SK-N-SH treated with all-trans-retinoic acid at 6 μM for 48 hours (cell line): ENCODE measurements around the gene RBM33.

ENCODE experiments used
- ATAC-seq: fragments of 200-7000 bp; cut with Tn5 transposase; 3 replicates; pipeline ENCODE4 v1.9.1; 2020; ENCODE audit warnings: mild to moderate bottlenecking, moderate library complexity
- ARNTL ChIP-seq: fragments of 450-650 bp; formaldehyde crosslinking; IDR thresholded peaks from 2 replicates; pipeline ENCODE4 v1.5.0; 2020; ENCODE audit warnings: low read depth, mild to moderate bottlenecking, moderate library complexity, borderline replicate concordance
- BACH2 ChIP-seq: fragments of 250-450 bp; sonication (Bioruptor Pico); IDR thresholded peaks from 2 replicates; pipeline ENCODE4 v1.9.0; 2021; ENCODE audit warnings: mild to moderate bottlenecking, borderline replicate concordance
- ESRRG ChIP-seq: fragments of 250-450 bp; sonication (Bioruptor Pico); IDR thresholded peaks from 2 replicates; pipeline ENCODE4 v1.6.1; 2021; ENCODE audit warnings: mild to moderate bottlenecking
- GLIS3 ChIP-seq: fragments of 250-450 bp; sonication (Bioruptor Pico); IDR thresholded peaks from 2 replicates; pipeline ENCODE4 v1.5.0; 2020; ENCODE audit warnings: mild to moderate bottlenecking, moderate library complexity
- ISL1 ChIP-seq: fragments of 250-450 bp; sonication (Bioruptor Pico); IDR thresholded peaks from 2 replicates; pipeline ENCODE4 v2.1.2; 2022; ENCODE audit warnings: mild to moderate bottlenecking, moderate library complexity
- OSR1 ChIP-seq: fragments of 250-450 bp; sonication (Bioruptor Pico); IDR thresholded peaks from 2 replicates; pipeline ENCODE4 v1.8.0; 2022; ENCODE audit warnings: moderate library complexity, mild to moderate bottlenecking, inconsistent platforms
- PPARA ChIP-seq: fragments of 250-450 bp; sonication (Bioruptor Pico); IDR thresholded peaks from 2 replicates; pipeline ENCODE4 v1.5.0; 2020; ENCODE audit warnings: mild to moderate bottlenecking, borderline replicate concordance
- RARB ChIP-seq: fragments of 250-450 bp; sonication (Bioruptor Pico); IDR thresholded peaks from 2 replicates; pipeline ENCODE4 v1.8.0; 2021; ENCODE audit warnings: mild to moderate bottlenecking, moderate library complexity
- SNAI2 ChIP-seq: fragments of 250-450 bp; sonication (Bioruptor Pico); IDR thresholded peaks from 2 replicates; pipeline ENCODE4 v1.5.0; 2020; ENCODE audit warnings: mild to moderate bottlenecking, moderate library complexity
- TCF4 ChIP-seq: fragments of 250-450 bp; sonication (Bioruptor Pico); IDR thresholded peaks from 2 replicates; pipeline ENCODE4 v1.8.0; 2021; ENCODE audit warnings: mild to moderate bottlenecking, moderate library complexity, borderline replicate concordance
- TOX ChIP-seq: fragments of 250-450 bp; sonication (Bioruptor Pico); IDR thresholded peaks from 2 replicates; pipeline ENCODE4 v1.8.0; 2021; ENCODE audit warnings: mild to moderate bottlenecking, moderate library complexity, borderline replicate concordance
- ZC3H10 ChIP-seq: fragments of 250-450 bp; sonication (Bioruptor Pico); IDR thresholded peaks from 2 replicates; pipeline ENCODE4 v1.5.1; 2021; ENCODE audit warnings: mild to moderate bottlenecking, moderate library complexity
- ZFP3 ChIP-seq: fragments of 250-450 bp; sonication (Bioruptor Pico); IDR thresholded peaks from 2 replicates; pipeline ENCODE4 v1.5.0; 2020; ENCODE audit warnings: mild to moderate bottlenecking, moderate library complexity
- ZFP30 ChIP-seq: fragments of 450-650 bp; formaldehyde crosslinking; IDR thresholded peaks from 2 replicates; pipeline ENCODE4 v1.5.0; 2022; ENCODE audit warnings: mild to moderate bottlenecking, moderate library complexity
- ZNF565 ChIP-seq: fragments of 450-650 bp; formaldehyde crosslinking; conservative IDR thresholded peaks from 2 replicates; pipeline ENCODE4 v1.5.0; 2020; ENCODE audit warnings: low read depth, mild to moderate bottlenecking, moderate library complexity
- ZNF70 ChIP-seq: fragments of 450-650 bp; formaldehyde crosslinking; IDR thresholded peaks from 2 replicates; pipeline ENCODE4 v1.5.0; 2020; ENCODE audit warnings: mild to moderate bottlenecking, moderate library complexity
- ZNF8 ChIP-seq: fragments of 450-650 bp; formaldehyde crosslinking; IDR thresholded peaks from 2 replicates; pipeline ENCODE4 v1.5.0; 2020; ENCODE audit warnings: mild to moderate bottlenecking, moderate library complexity
- TF ChIP-seq, protein P1 (sequence below): fragments of 250-450 bp; sonication (Bioruptor Pico); IDR thresholded peaks from 2 replicates; pipeline ENCODE4 v1.5.0; 2020; ENCODE audit warnings: mild to moderate bottlenecking, moderate library complexity
- TF ChIP-seq, protein P2 (sequence below): fragments of 250-450 bp; sonication (Bioruptor Pico); IDR thresholded peaks from 2 replicates; pipeline ENCODE4 v1.8.0; 2021; ENCODE audit warnings: low read depth, mild to moderate bottlenecking, moderate library complexity, borderline replicate concordance
- TF ChIP-seq, protein P3 (sequence below): fragments of 250-450 bp; sonication (Bioruptor Pico); IDR thresholded peaks from 2 replicates; pipeline ENCODE4 v1.8.0; 2020; ENCODE audit warnings: mild to moderate bottlenecking, moderate library complexity, borderline replicate concordance
- TF ChIP-seq, protein P4 (sequence below): fragments of 250-450 bp; sonication (Bioruptor Pico); IDR thresholded peaks from 2 replicates; pipeline ENCODE4 v1.5.1; 2021; ENCODE audit warnings: mild to moderate bottlenecking, moderate library complexity
- TF ChIP-seq, protein P5 (sequence below): fragments of 250-450 bp; sonication (Bioruptor Pico); IDR thresholded peaks from 2 replicates; pipeline ENCODE4 v1.5.1; 2020; ENCODE audit warnings: low read depth, mild to moderate bottlenecking, moderate library complexity

RBM33 gene

DNA sequence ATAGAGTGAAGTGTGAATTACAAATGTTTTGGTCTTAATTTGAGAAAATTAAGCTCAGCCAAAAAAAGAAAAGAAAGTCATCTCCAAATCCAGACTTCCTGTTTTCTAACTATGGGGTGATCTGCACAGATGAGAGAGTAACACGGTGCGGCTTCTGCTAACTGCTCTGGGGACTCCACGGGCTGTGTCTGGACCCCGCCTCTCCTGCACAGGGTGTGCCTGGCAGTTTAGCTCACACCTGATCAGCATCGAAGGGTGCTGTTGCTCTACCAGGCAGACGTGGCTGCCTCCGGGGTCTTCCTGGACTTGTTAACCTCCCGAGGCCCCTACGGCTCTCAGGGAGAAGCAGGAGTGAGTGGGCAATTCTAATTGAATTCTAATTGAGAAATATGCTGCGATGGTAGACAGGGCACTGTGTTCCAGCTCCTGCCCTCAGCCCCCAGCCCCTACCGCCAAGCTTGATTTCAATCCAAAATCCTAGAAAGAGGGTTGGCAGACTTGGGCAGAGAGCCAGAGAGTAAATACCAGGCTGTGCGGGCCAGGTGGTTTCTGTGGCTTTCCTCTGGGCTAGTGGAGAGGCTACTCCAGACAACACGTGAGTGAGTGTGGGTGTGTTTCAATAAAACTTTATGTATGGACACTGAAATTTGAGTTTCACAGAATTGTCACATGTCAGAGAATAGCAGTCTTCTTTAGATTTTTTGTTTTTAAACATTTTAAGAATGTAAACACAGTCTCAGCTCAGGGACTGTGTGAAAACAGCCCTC is 154.4 kb downstream of the RBM33 start:
- ATAC-seq, result no peak
- no peak for TF ChIP-seq PPARA
- no peak for TF ChIP-seq RARB

DNA sequence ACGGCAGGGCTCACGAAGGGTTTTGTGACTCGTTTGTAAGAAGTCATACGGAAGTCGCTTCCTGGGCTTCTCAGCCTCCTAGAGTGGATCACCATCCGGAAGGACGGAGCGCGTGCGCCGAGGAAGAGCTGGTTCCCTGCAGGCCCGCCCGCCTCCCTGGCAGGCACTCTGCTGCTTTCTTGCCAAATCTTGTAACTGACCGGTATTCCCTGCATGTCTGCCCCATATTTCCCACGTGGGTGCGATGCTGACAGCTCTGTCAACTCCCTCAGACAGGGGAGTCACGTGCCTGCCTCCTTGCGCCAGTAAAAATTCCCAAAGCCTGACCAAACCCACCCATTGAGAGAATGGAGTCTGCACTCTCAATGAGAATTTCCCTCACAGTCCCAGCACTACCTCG is 155.1 kb downstream of the RBM33 start:
- TF ChIP-seq GLIS3 (CRISPR knock-in tag), result no peak

DNA sequence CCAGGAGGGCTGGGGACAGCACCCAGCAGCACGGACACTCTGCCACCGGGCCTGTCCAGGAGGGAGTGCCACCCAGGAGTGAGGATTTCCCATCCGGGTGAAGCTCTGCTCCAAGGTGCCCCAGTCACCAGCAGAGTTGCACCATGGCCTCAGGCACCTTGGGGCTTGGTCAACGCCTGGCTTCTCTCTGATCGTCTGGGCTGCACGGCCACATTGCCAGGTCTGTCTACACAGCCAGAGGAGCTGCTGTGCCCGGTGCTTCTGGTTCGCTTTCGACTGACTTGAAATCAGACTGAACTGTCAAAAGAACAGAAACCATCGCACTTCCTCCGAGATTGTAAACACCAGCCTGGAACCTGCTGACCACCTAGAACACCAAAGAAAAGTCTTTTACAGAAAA is 155.8 kb downstream of the RBM33 start:
- no peak for TF ChIP-seq SNAI2 (CRISPR knock-in tag)
- TF ChIP-seq, protein P1, sequence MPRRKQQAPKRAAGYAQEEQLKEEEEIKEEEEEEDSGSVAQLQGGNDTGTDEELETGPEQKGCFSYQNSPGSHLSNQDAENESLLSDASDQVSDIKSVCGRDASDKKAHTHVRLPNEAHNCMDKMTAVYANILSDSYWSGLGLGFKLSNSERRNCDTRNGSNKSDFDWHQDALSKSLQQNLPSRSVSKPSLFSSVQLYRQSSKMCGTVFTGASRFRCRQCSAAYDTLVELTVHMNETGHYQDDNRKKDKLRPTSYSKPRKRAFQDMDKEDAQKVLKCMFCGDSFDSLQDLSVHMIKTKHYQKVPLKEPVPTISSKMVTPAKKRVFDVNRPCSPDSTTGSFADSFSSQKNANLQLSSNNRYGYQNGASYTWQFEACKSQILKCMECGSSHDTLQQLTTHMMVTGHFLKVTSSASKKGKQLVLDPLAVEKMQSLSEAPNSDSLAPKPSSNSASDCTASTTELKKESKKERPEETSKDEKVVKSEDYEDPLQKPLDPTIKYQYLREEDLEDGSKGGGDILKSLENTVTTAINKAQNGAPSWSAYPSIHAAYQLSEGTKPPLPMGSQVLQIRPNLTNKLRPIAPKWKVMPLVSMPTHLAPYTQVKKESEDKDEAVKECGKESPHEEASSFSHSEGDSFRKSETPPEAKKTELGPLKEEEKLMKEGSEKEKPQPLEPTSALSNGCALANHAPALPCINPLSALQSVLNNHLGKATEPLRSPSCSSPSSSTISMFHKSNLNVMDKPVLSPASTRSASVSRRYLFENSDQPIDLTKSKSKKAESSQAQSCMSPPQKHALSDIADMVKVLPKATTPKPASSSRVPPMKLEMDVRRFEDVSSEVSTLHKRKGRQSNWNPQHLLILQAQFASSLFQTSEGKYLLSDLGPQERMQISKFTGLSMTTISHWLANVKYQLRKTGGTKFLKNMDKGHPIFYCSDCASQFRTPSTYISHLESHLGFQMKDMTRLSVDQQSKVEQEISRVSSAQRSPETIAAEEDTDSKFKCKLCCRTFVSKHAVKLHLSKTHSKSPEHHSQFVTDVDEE (CRISPR knock-in tag), result no peak
- TF ChIP-seq, protein P2, sequence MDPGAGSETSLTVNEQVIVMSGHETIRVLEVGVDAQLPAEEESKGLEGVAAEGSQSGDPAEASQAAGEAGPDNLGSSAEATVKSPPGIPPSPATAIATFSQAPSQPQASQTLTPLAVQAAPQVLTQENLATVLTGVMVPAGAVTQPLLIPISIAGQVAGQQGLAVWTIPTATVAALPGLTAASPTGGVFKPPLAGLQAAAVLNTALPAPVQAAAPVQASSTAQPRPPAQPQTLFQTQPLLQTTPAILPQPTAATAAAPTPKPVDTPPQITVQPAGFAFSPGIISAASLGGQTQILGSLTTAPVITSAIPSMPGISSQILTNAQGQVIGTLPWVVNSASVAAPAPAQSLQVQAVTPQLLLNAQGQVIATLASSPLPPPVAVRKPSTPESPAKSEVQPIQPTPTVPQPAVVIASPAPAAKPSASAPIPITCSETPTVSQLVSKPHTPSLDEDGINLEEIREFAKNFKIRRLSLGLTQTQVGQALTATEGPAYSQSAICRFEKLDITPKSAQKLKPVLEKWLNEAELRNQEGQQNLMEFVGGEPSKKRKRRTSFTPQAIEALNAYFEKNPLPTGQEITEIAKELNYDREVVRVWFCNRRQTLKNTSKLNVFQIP, result no peak
- no peak for TF ChIP-seq ZFP30 (CRISPR knock-in tag)
- TF ChIP-seq BACH2 (CRISPR knock-in tag), result no peak
- TF ChIP-seq, protein P3, sequence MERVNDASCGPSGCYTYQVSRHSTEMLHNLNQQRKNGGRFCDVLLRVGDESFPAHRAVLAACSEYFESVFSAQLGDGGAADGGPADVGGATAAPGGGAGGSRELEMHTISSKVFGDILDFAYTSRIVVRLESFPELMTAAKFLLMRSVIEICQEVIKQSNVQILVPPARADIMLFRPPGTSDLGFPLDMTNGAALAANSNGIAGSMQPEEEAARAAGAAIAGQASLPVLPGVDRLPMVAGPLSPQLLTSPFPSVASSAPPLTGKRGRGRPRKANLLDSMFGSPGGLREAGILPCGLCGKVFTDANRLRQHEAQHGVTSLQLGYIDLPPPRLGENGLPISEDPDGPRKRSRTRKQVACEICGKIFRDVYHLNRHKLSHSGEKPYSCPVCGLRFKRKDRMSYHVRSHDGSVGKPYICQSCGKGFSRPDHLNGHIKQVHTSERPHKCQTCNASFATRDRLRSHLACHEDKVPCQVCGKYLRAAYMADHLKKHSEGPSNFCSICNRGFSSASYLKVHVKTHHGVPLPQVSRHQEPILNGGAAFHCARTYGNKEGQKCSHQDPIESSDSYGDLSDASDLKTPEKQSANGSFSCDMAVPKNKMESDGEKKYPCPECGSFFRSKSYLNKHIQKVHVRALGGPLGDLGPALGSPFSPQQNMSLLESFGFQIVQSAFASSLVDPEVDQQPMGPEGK (CRISPR knock-in tag), result no peak
- no peak for TF ChIP-seq ZNF8 (CRISPR knock-in tag)
- TF ChIP-seq, protein P4, sequence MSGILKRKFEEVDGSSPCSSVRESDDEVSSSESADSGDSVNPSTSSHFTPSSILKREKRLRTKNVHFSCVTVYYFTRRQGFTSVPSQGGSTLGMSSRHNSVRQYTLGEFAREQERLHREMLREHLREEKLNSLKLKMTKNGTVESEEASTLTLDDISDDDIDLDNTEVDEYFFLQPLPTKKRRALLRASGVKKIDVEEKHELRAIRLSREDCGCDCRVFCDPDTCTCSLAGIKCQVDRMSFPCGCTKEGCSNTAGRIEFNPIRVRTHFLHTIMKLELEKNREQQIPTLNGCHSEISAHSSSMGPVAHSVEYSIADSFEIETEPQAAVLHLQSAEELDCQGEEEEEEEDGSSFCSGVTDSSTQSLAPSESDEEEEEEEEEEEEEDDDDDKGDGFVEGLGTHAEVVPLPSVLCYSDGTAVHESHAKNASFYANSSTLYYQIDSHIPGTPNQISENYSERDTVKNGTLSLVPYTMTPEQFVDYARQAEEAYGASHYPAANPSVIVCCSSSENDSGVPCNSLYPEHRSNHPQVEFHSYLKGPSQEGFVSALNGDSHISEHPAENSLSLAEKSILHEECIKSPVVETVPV, result no peak
- TF ChIP-seq ZFP3 (CRISPR knock-in tag), result no peak
- no peak for TF ChIP-seq TOX
- TF ChIP-seq, protein P5, sequence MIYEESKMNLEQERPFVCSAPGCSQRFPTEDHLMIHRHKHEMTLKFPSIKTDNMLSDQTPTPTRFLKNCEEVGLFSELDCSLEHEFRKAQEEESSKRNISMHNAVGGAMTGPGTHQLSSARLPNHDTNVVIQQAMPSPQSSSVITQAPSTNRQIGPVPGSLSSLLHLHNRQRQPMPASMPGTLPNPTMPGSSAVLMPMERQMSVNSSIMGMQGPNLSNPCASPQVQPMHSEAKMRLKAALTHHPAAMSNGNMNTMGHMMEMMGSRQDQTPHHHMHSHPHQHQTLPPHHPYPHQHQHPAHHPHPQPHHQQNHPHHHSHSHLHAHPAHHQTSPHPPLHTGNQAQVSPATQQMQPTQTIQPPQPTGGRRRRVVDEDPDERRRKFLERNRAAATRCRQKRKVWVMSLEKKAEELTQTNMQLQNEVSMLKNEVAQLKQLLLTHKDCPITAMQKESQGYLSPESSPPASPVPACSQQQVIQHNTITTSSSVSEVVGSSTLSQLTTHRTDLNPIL (CRISPR knock-in tag), result no peak
- no peak for TF ChIP-seq ESRRG (CRISPR knock-in tag)
- TF ChIP-seq OSR1 (CRISPR knock-in tag), result no peak
- TF ChIP-seq ZC3H10, result no peak
- TF ChIP-seq ZNF565 (CRISPR knock-in tag), result no peak
- no peak for TF ChIP-seq PPARA
- TF ChIP-seq TCF4 (CRISPR knock-in tag), result no peak
- TF ChIP-seq GLIS3 (CRISPR knock-in tag), result no peak
- TF ChIP-seq ZNF70, result no peak
- no peak for TF ChIP-seq RARB
- no peak for ATAC-seq

More for the DNA sequence above, 155.1 kb downstream of the RBM33 start:
- no peak for ATAC-seq

DNA sequence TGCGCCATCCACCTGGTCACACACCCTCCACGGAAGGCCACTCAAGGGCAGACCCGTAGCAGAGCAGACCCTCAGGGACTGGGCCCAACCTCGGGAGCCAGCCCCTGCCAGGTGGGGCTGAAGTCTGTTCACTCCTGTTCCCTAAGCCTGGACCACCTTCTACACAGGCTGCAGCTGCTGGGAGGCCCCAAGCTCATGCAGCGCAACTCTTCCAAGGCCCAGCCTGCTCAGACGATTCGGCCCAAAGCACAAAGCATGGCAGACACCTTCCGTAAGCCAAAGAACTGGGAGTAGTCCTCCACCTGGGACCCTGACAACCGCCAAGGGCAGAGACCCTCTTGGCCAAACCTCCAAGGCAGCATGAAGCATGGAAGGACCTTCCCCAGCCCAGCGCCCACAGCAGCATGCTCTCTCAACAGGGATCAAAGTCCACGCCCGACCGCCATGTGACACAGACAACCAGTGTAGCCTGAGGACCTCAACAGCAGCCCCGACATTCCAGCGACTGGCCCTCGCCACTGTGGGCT is 156.3 kb downstream of the RBM33 start:
- no peak for ATAC-seq
- TF ChIP-seq ZNF8 (CRISPR knock-in tag) (no peak), ZFP30 (CRISPR knock-in tag) (no peak), ARNTL (CRISPR knock-in tag) (no peak), ZC3H10 (no peak), ISL1 (no peak), TOX (no peak)
- TF ChIP-seq, protein P3 (CRISPR knock-in tag), result no peak
- TF ChIP-seq, protein P1 (CRISPR knock-in tag), result no peak
